Measurements from ENCODE around the gene CTPS1. TPM values are rescaled to one million over a fixed set of nuclear protein-coding genes. Genes with fewer than 3 reads are reported as not detected.

CTPS1 gene
- total and polyA plus RNA-seq, 2 experiments from 2014 or later = 31.9 to 44.9 TPM

DNA sequence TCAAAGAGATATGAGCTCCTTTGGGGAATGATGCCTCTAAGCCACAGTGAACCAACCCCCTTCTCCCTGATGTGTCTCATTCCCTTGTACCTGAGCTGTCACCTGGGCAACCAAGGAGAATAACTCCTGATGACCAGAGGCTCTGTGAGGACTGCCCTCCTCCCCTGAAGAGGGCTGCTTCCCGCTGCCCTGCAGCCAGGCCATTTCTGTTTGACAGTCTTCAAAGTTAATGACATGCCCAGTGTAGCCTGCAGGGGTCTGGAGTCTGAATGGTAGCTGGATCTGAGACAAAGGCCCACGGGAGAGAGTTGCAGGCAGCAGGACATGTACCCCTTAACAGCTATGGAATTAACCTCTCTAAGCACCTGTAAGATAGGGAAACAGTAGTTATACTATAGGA lies 45.5 kb downstream of the CTPS1 start:
- H3K27me3 ChIP-seq = no peaks in the 10 kb centered on the region
- H4K20me1 ChIP-seq (ENCODE audit: insufficient read depth, poor library complexity, severe bottlenecking) = no peaks in the 10 kb centered on the region
- H3K27ac ChIP-seq = no peak overlapping the region
- H3K9me3 ChIP-seq (ENCODE audit: low read depth) = no peaks in the 10 kb centered on the region
- 56% methylated on average over 2 of the region's 2 CpGs for WGBS (ENCODE audit: low lambda C conversion rate, missing lambda C conversion rate)
- no peak overlapping the region for H3K4me3 ChIP-seq
- H3K9me2 ChIP-seq (replicated peaks; ENCODE audit: insufficient read depth) = no peaks in the 10 kb centered on the region
- no peak for TF ChIP-seq EZH2 (IDR thresholded peaks at IDR 0.05; ENCODE audit: borderline replicate concordance)
- TF ChIP-seq EZH2phosphoT487 (IDR thresholded peaks at IDR 0.05; ENCODE audit: low read depth, severe bottlenecking, unreplicated experiment) = no peak
- TF ChIP-seq, protein P1, sequence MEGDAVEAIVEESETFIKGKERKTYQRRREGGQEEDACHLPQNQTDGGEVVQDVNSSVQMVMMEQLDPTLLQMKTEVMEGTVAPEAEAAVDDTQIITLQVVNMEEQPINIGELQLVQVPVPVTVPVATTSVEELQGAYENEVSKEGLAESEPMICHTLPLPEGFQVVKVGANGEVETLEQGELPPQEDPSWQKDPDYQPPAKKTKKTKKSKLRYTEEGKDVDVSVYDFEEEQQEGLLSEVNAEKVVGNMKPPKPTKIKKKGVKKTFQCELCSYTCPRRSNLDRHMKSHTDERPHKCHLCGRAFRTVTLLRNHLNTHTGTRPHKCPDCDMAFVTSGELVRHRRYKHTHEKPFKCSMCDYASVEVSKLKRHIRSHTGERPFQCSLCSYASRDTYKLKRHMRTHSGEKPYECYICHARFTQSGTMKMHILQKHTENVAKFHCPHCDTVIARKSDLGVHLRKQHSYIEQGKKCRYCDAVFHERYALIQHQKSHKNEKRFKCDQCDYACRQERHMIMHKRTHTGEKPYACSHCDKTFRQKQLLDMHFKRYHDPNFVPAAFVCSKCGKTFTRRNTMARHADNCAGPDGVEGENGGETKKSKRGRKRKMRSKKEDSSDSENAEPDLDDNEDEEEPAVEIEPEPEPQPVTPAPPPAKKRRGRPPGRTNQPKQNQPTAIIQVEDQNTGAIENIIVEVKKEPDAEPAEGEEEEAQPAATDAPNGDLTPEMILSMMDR (IDR thresholded peaks at IDR 0.05; ENCODE audit: poor library complexity) = no peak
- H3K4me2 ChIP-seq = no peak overlapping the region
- no peaks in the 10 kb centered on the region for H3K4me1 ChIP-seq (ENCODE audit: insufficient read depth)
- no peaks in the 10 kb centered on the region for H3K36me3 ChIP-seq (replicated peaks; ENCODE audit: insufficient read depth, low read depth)
- DNase-seq (ENCODE audit: low spot score) = no peak
- H2AFZ ChIP-seq = no peak overlapping the region
- H3K79me2 ChIP-seq = no peaks in the 10 kb centered on the region

DNA sequence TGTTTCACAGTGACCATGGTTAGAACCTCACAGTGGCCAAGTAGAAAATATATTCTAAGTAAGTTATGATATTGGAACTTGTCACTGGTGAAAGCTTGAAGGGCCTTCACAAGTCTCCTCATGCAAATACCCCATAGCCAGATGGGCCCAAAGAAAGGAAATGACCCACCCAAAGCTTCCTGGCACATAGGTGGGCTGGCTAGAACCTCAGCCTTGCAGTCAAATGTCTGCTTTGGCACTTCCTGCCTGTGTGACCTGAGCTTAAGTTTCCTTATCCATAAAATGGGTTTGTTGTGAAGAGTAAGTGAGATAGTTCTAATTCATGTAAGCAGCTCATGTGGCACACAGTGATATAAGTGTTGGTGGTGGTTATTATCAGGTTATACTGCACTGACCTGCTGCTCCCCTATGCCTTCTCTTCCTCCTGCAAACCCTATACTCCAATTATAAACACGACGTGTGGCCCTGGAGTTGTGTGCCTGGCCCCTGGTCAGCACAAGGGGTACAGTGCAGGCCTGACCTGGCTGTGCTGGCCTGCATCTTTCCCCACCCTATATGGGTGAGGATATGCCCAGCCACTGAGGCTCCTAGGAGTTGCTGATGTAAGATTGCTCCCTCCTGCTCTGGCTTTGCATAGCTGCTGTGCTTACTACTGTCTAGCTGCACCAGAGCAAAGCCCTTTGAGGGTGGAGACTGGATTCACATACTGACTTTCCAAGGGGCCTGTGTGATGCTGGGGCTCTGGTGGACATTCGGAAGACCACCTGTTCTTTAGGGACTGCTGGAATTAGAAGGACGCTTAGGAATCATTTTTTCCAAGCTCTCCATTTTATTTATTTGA lies 46.7 kb downstream of the CTPS1 start:
- H3K36me3 ChIP-seq (replicated peaks; ENCODE audit: insufficient read depth, low read depth) = no peaks in the 10 kb centered on the region
- TF ChIP-seq EZH2 (IDR thresholded peaks at IDR 0.05; ENCODE audit: borderline replicate concordance) = no peak
- TF ChIP-seq, protein P1 (IDR thresholded peaks at IDR 0.05; ENCODE audit: poor library complexity) = no peak
- H3K4me2 ChIP-seq = no peak overlapping the region
- no peak overlapping the region for H3K4me3 ChIP-seq
- no peaks in the 10 kb centered on the region for H3K4me1 ChIP-seq (ENCODE audit: insufficient read depth)
- H3K27me3 ChIP-seq = no peaks in the 10 kb centered on the region
- no peaks in the 10 kb centered on the region for H3K79me2 ChIP-seq
- H4K20me1 ChIP-seq (ENCODE audit: insufficient read depth, poor library complexity, severe bottlenecking) = no peaks in the 10 kb centered on the region
- no peak for DNase-seq (ENCODE audit: low spot score)
- H3K9me2 ChIP-seq (replicated peaks; ENCODE audit: insufficient read depth) = no peaks in the 10 kb centered on the region
- no peaks in the 10 kb centered on the region for H3K9me3 ChIP-seq (ENCODE audit: low read depth)
- 92% methylated on average over 4 of the region's 4 CpGs for WGBS (ENCODE audit: low lambda C conversion rate, missing lambda C conversion rate)
- H3K27ac ChIP-seq = no peak overlapping the region
- no peak overlapping the region for H2AFZ ChIP-seq

DNA sequence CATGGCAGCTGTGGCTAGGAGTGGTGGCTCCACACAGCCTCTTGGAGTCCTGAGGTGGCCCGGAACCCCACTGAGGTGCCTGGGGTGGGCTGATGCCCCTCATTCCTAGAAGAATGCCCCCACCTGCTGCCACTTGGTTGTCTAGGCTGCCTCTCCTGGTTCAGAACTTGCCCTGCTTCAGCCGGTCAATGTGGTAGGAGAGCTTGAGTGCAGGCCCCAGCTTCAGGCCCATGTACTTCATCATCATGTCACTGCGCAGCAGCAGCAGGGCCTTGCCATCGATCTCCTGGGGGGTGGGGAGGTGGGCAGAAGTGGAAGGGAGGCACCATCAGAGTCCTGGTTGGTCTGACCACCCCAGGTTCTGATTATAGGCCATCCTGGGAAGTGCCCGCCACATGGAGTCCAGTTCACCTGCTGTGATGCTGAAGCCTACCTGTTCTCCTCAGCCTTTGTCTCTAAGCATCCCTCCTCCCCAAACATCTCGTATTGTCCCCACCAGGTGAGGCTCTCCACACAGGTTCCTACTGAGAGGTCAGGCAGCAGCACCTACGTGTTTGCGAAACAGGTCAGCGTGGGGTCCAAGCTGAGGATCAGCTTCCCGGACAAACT lies 48.6 kb downstream of the CTPS1 start:
- Histone ChIP-seq H3K27me3 (no peaks in the 10 kb centered on the region), H3K4me1 (ENCODE audit: insufficient read depth) (no peaks in the 10 kb centered on the region), H3K27ac (no peak overlapping the region), H3K4me3 (no peak overlapping the region), H4K20me1 (ENCODE audit: insufficient read depth, poor library complexity, severe bottlenecking) (no peaks in the 10 kb centered on the region), H3K9me2 (replicated peaks; ENCODE audit: insufficient read depth) (no peaks in the 10 kb centered on the region), H3K36me3 (replicated peaks; ENCODE audit: insufficient read depth, low read depth) (no peaks in the 10 kb centered on the region), H2AFZ (no peak overlapping the region), H3K9me3 (ENCODE audit: low read depth) (no peaks in the 10 kb centered on the region), H3K4me2 (no peak overlapping the region), H3K79me2 (no peaks in the 10 kb centered on the region)
- WGBS (ENCODE audit: low lambda C conversion rate, missing lambda C conversion rate) = 97% methylated on average over 10 of the region's 10 CpGs
- DNase-seq (ENCODE audit: low spot score) = no peak
- TF ChIP-seq EZH2 (IDR thresholded peaks at IDR 0.05; ENCODE audit: borderline replicate concordance) = no peak
- TF ChIP-seq, protein P1 (IDR thresholded peaks at IDR 0.05; ENCODE audit: poor library complexity) = no peak
- TF ChIP-seq EZH2phosphoT487 (IDR thresholded peaks at IDR 0.05; ENCODE audit: low read depth, severe bottlenecking, unreplicated experiment) = no peak

Data from hepatocyte (in vitro differentiated cells).